Vagina (tissue), 2 donors: ENCODE measurements around the gene IRF2BPL.

Source experiments
- CTCF ChIP-seq, 3 experiments: fragments of 450-650 bp in 2 of 3; fragments of 200-600 bp in 1 of 3; sonication (generic) in 1 of 3; IDR thresholded peaks; one replicate each; pipeline ENCODE4 v1.5.1; 2017 to 2019; ENCODE audit warnings: antibody characterized with exemption in 3 of 3, mild to moderate bottlenecking in 2 of 3, moderate library complexity in 2 of 3
- POLR2A ChIP-seq, 2 donors: fragments of 450-650 bp; IDR thresholded peaks; one replicate each; pipeline ENCODE4 v1.6.1; 2017; ENCODE audit warnings: antibody characterized with exemption in 2 of 2, mild to moderate bottlenecking in 2 of 2, moderate library complexity in 2 of 2
- POLR2AphosphoS5 ChIP-seq, 2 donors: sonication (generic); formaldehyde crosslinking; IDR thresholded peaks; one replicate each; pipeline ENCODE4 v1.9.0; 2017; ENCODE audit warnings: antibody characterized with exemption in 2 of 2, mild to moderate bottlenecking in 2 of 2, low read depth in 1 of 2; ENCODE audit not compliant: insufficient read depth in 1 of 2

- TF ChIP-seq CTCF (IDR thresholded peaks at IDR 0.05) = no peak
- no peak for TF ChIP-seq POLR2A (IDR thresholded peaks at IDR 0.05)
- no peak for TF ChIP-seq POLR2AphosphoS5 (IDR thresholded peaks at IDR 0.05; ENCODE audit: insufficient read depth in 1 of 2, low read depth in 1 of 2)
These were observed 2.8 kb downstream of the IRF2BPL start for GRCh38 chr14:77025744-77026165.
